H9 (cell line): ENCODE results near the gene PIGM. TPM values are rescaled to one million over a fixed set of nuclear protein-coding genes. Genes with fewer than 3 reads are reported as not detected.

ENCODE experiments used
- DNase-seq: peaks from one replicate; pipeline ENCODE4 v3.0.0-alpha.2; 2017
- H2AFZ ChIP-seq: one replicate; pipeline ENCODE4 v1.6.1; 2013; ENCODE audit warnings: mild to moderate bottlenecking, low read length, control low read depth, moderate library complexity
- H2AK5ac ChIP-seq: 2 replicates; pipeline ENCODE4 v1.6.1; 2013; ENCODE audit warnings: low read length, control low read depth, mixed read lengths; ENCODE audit not compliant: insufficient read length
- H2BK120ac ChIP-seq: one replicate; pipeline ENCODE4 v1.6.1; 2013; ENCODE audit warnings: low read depth, mild to moderate bottlenecking, low read length, control low read depth, inconsistent platforms; ENCODE audit not compliant: poor library complexity, severe bottlenecking
- H2BK12ac ChIP-seq: 2 replicates; pipeline ENCODE4 v1.6.1; 2013; ENCODE audit warnings: low read length, control low read depth, mixed read lengths, low read depth; ENCODE audit not compliant: insufficient read length
- H2BK15ac ChIP-seq: 2 replicates; pipeline ENCODE4 v1.6.1; 2013; ENCODE audit warnings: low read depth, low read length, control low read depth
- H2BK20ac ChIP-seq: one replicate; pipeline ENCODE4 v1.6.1; 2013; ENCODE audit warnings: low read depth, mild to moderate bottlenecking, low read length, control low read depth, inconsistent platforms; ENCODE audit not compliant: poor library complexity, severe bottlenecking
- H2BK5ac ChIP-seq: 2 replicates; pipeline ENCODE4 v1.6.1; 2013; ENCODE audit warnings: low read length, control low read depth, mixed read lengths; ENCODE audit not compliant: insufficient read length
- H3K14ac ChIP-seq: 2 replicates; pipeline ENCODE4 v1.6.1; 2013; ENCODE audit warnings: low read length, control low read depth; ENCODE audit not compliant: insufficient read depth
- H3K18ac ChIP-seq: 2 replicates; pipeline ENCODE4 v1.6.1; 2013; ENCODE audit warnings: low read depth, mild to moderate bottlenecking, mixed read lengths, low read length, control low read depth; ENCODE audit not compliant: insufficient read length
- H3K23ac ChIP-seq: 2 replicates; pipeline ENCODE4 v1.6.1; 2013; ENCODE audit warnings: low read length, control low read depth, mixed read lengths, low read depth; ENCODE audit not compliant: insufficient read length
- H3K23me2 ChIP-seq: 2 replicates; pipeline ENCODE4 v1.6.1; 2013; ENCODE audit warnings: low read depth, mild to moderate bottlenecking, mixed read lengths, low read length, control low read depth; ENCODE audit not compliant: insufficient read length, poor library complexity, severe bottlenecking
- H3K27ac ChIP-seq: 2 replicates; pipeline ENCODE4 v1.5.1; 2013; ENCODE audit warnings: low read length, control low read depth, mixed read lengths, low read depth; ENCODE audit not compliant: insufficient read length
- H3K27me3 ChIP-seq: 2 replicates; pipeline ENCODE4 v1.6.1; 2013; ENCODE audit warnings: low read length, control low read depth, inconsistent platforms; ENCODE audit not compliant: insufficient read depth
- H3K4ac ChIP-seq: 2 replicates; pipeline ENCODE4 v1.6.1; 2013; ENCODE audit warnings: low read depth, mild to moderate bottlenecking, control low read depth, inconsistent platforms, low read length, moderate library complexity
- H3K4me1 ChIP-seq: 2 replicates; pipeline ENCODE4 v1.6.1; 2013; ENCODE audit warnings: low read length, control low read depth, inconsistent platforms; ENCODE audit not compliant: insufficient read depth
- H3K4me2 ChIP-seq: 2 replicates; pipeline ENCODE4 v1.6.1; 2013; ENCODE audit warnings: low read length, control low read depth, mixed read lengths; ENCODE audit not compliant: insufficient read length, insufficient read depth
- H3K56ac ChIP-seq: 2 replicates; pipeline ENCODE4 v1.6.1; 2013; ENCODE audit warnings: low read depth, mild to moderate bottlenecking, mixed read lengths, low read length, control low read depth; ENCODE audit not compliant: insufficient read length
- H3K79me1 ChIP-seq: 2 replicates; pipeline ENCODE4 v1.6.1; 2013; ENCODE audit warnings: low read depth, mild to moderate bottlenecking, moderate library complexity, low read length, control low read depth, inconsistent platforms; ENCODE audit not compliant: insufficient read depth, poor library complexity, severe bottlenecking
- H3K79me2 ChIP-seq: 2 replicates; pipeline ENCODE4 v1.6.1; 2013; ENCODE audit warnings: low read length, control low read depth, inconsistent platforms; ENCODE audit not compliant: insufficient read depth
- H3K9ac ChIP-seq: 2 replicates; pipeline ENCODE4 v1.6.1; 2013; ENCODE audit warnings: low read length, control low read depth, mixed read lengths; ENCODE audit not compliant: insufficient read length; ENCODE audit errors: extremely low read depth
- H3K9me3 ChIP-seq: one replicate; pipeline ENCODE4 v1.6.1; 2013; ENCODE audit warnings: low read depth, low read length, inconsistent platforms; ENCODE audit not compliant: control insufficient read depth
- H3T11ph ChIP-seq: one replicate; pipeline ENCODE4 v1.6.1; 2013; ENCODE audit warnings: mild to moderate bottlenecking, low read length, control low read depth, inconsistent platforms
- H4K20me1 ChIP-seq: one replicate; pipeline ENCODE4 v1.6.1; 2013; ENCODE audit not compliant: control insufficient read depth, insufficient read length, insufficient read depth
- H4K5ac ChIP-seq: 2 replicates; pipeline ENCODE4 v1.6.1; 2013; ENCODE audit warnings: low read depth, mild to moderate bottlenecking, mixed read lengths, low read length, control low read depth; ENCODE audit not compliant: insufficient read length
- H4K8ac ChIP-seq: replicated peaks from 2 replicates; pipeline ENCODE4 v1.6.1; 2013; ENCODE audit warnings: low read length, control low read depth, mixed read lengths, low read depth; ENCODE audit not compliant: insufficient read length
- H4K91ac ChIP-seq: 2 replicates; pipeline ENCODE4 v1.6.1; 2013; ENCODE audit warnings: low read depth, mild to moderate bottlenecking, moderate library complexity, mixed read lengths, low read length, control low read depth; ENCODE audit not compliant: insufficient read length
- H3K27ac Mint-ChIP-seq, 3 experiments: 2 replicates in 2 of 3; 3 replicates in 1 of 3; pipeline ENCODE4 v1.8.0; 2020 to 2021; ENCODE audit warnings: mixed read lengths in 3 of 3, mild to moderate bottlenecking in 1 of 3, moderate library complexity in 1 of 3
- H3K27me3 Mint-ChIP-seq: 2 replicates; pipeline ENCODE4 v1.8.0; 2021; ENCODE audit warnings: low read depth, mild to moderate bottlenecking, moderate library complexity, mixed read lengths
- H3K36me3 Mint-ChIP-seq, 3 experiments: 2 replicates in 2 of 3; 3 replicates in 1 of 3; pipeline ENCODE4 v1.8.0; 2020 to 2021; ENCODE audit warnings: low read depth in 3 of 3, mixed read lengths in 3 of 3; ENCODE audit not compliant: insufficient read depth in 1 of 3
- H3K4me1 Mint-ChIP-seq, 2 experiments: 2 replicates each; pipeline ENCODE4 v1.8.0; 2020; ENCODE audit warnings: mixed read lengths in 2 of 2
- H3K4me3 Mint-ChIP-seq, 2 experiments: 2 replicates in 1 of 2; 3 replicates in 1 of 2; pipeline ENCODE4 v1.8.0; 2020 to 2021; ENCODE audit warnings: mild to moderate bottlenecking in 2 of 2, mixed read lengths in 2 of 2, moderate library complexity in 1 of 2
- H3K9me3 Mint-ChIP-seq, 2 experiments: 2 replicates in 1 of 2; 3 replicates in 1 of 2; pipeline ENCODE4 v1.8.0; 2020; ENCODE audit warnings: mild to moderate bottlenecking in 2 of 2, mixed read lengths in 2 of 2, moderate library complexity in 1 of 2
- WGBS: extraction: QIAGEN DNeasy Blood & Tissue Kit; methylation state at CpG from one replicate; pipeline ENCODE4 v1.1.7; 2013; ENCODE audit warnings: missing lambda C conversion rate, low lambda C conversion rate, mixed read lengths; ENCODE audit not compliant: insufficient read length; ENCODE audit errors: extremely low coverage; 5-methylcytosine and 5-hydroxymethylcytosine counted together
- total RNA-seq: library from RNA; stranded (reverse); gene quantifications from 2 replicates; pipeline ENCODE4 v1.2.1, GENCODE V29; 2021
- TF ChIP-seq, protein P1 (sequence below): fragments of 200-600 bp; sonication (generic); conservative IDR thresholded peaks from 3 replicates; pipeline ENCODE4 v1.8.0; 2021; ENCODE audit warnings: antibody characterized with exemption, mild to moderate bottlenecking

PIGM gene
- total RNA-seq, 1 experiment from 2014 or later: 5.9 TPM

DNA sequence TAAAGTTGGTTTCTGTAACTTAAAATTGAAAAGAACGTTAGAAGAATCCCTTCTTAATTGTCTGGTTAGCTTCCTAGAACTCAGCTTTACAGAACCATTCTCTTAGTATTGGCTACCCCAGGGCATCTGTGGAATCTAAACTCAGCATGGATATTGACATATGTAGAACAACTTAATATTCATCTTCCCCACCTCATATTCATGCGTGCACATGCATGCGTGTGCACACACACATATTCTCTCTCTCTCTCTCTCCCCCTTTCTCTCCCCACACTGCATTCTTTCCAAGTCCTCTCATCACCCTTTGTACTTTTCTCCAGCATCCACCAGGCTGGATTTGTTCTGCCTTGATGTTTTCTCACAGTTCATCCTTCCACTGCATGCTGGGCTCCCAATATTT, 13.4 kb downstream of the PIGM start:
- Mint-ChIP-seq H3K4me1 (no peaks in the 10 kb centered on the region), H3K27ac (no peak overlapping the region), H3K36me3 (no peaks in the 10 kb centered on the region), H3K9me3 (no peaks in the 10 kb centered on the region), H3K27me3 (peaks cover 7% of the 10 kb centered on the region; the same call in 1 of the 2 replicates), H3K4me3 (no peak overlapping the region)
- H4K91ac ChIP-seq: no peak overlapping the region
- H3T11ph ChIP-seq: no peak overlapping the region
- no peak overlapping the region for H4K5ac ChIP-seq
- H3K14ac ChIP-seq: no peak overlapping the region
- no peak overlapping the region for H2BK120ac ChIP-seq
- DNase-seq: no peak
- H3K9me3 ChIP-seq: no peaks in the 10 kb centered on the region
- no peak overlapping the region for H3K9ac ChIP-seq
- H2BK5ac ChIP-seq: no peak overlapping the region
- no peak overlapping the region for H2BK12ac ChIP-seq
- H3K18ac ChIP-seq: no peak overlapping the region
- H2BK20ac ChIP-seq: no peak overlapping the region
- H3K79me1 ChIP-seq: no peaks in the 10 kb centered on the region
- no peak overlapping the region for H3K4ac ChIP-seq
- no peak overlapping the region for H3K23ac ChIP-seq
- H2AFZ ChIP-seq: no peak overlapping the region
- no peaks in the 10 kb centered on the region for H3K79me2 ChIP-seq
- H3K23me2 ChIP-seq: no peaks in the 10 kb centered on the region
- H2AK5ac ChIP-seq: no peak overlapping the region
- no peak overlapping the region for H3K27ac ChIP-seq
- H4K8ac ChIP-seq: no peak overlapping the region
- no peaks in the 10 kb centered on the region for H4K20me1 ChIP-seq
- no peak overlapping the region for H3K4me2 ChIP-seq
- no peaks in the 10 kb centered on the region for H3K27me3 ChIP-seq
- no peak overlapping the region for H2BK15ac ChIP-seq
- H3K4me1 ChIP-seq: no peaks in the 10 kb centered on the region
- TF ChIP-seq, protein P1, sequence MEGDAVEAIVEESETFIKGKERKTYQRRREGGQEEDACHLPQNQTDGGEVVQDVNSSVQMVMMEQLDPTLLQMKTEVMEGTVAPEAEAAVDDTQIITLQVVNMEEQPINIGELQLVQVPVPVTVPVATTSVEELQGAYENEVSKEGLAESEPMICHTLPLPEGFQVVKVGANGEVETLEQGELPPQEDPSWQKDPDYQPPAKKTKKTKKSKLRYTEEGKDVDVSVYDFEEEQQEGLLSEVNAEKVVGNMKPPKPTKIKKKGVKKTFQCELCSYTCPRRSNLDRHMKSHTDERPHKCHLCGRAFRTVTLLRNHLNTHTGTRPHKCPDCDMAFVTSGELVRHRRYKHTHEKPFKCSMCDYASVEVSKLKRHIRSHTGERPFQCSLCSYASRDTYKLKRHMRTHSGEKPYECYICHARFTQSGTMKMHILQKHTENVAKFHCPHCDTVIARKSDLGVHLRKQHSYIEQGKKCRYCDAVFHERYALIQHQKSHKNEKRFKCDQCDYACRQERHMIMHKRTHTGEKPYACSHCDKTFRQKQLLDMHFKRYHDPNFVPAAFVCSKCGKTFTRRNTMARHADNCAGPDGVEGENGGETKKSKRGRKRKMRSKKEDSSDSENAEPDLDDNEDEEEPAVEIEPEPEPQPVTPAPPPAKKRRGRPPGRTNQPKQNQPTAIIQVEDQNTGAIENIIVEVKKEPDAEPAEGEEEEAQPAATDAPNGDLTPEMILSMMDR: no peak
- no peak overlapping the region for H3K56ac ChIP-seq
- no CpG with 5 or more reads among the region's 3 CpGs for WGBS
